ENCODE measurements around the gene HSPB6.
A peak's percentile ranks its signal among the peaks of the same experiment; 100 is the strongest.

The HSPB6 gene

GRCh38 chr19:35713904-35714495 lies 42.8 kb downstream of the HSPB6 start:
- no peak for DNase-seq

- no peak for DNase-seq
These were observed 43.4 kb downstream of the HSPB6 start for GRCh38 chr19:35713506-35713850.

- DNase-seq: peak; percentile 67
These were observed 44.0 kb downstream of the HSPB6 start for GRCh38 chr19:35712567-35713505.

GRCh38 chr19:35710784-35711723 lies 45.8 kb downstream of the HSPB6 start:
- DNase-seq: peak; percentile 69

GRCh38 chr19:35708391-35708790 lies 48.4 kb downstream of the HSPB6 start:
- no peak for DNase-seq

Data from activated naive CD4-positive, alpha-beta T cell treated with Interleukin-2 at 50 U/mL for 16 hours (primary cell).